Liver (tissue), 9 donors: ENCODE results near the gene TLE2. TPM values are rescaled to one million over a fixed set of nuclear protein-coding genes. Genes with fewer than 3 reads are reported as not detected.

Experiments used
- DNase-seq: peaks from one replicate; pipeline ENCODE4 v3.0.0-alpha.2; 2017; ENCODE audit warnings: low spot score
- H3K27ac ChIP-seq, 2 donors: one replicate each; pipeline ENCODE4 v1.7.0; 2013; ENCODE audit warnings: inconsistent platforms in 2 of 2, low read length in 2 of 2, control low read depth in 1 of 2, low read depth in 1 of 2, mild to moderate bottlenecking in 1 of 2
- H3K27me3 ChIP-seq, 4 donors: one replicate each; pipeline versions ENCODE4 v1.6.1 to v1.7.0; 2013; ENCODE audit warnings: low read length in 3 of 4, inconsistent platforms in 1 of 4, mild to moderate bottlenecking in 1 of 4, moderate library complexity in 1 of 4; ENCODE audit not compliant: control insufficient read depth in 4 of 4, insufficient read depth in 4 of 4
- H3K36me3 ChIP-seq, 4 donors: one replicate each; pipeline versions ENCODE4 v1.6.1 to v1.7.0; 2013; ENCODE audit warnings: low read length in 3 of 4, mild to moderate bottlenecking in 3 of 4, low read depth in 1 of 4, moderate library complexity in 1 of 4; ENCODE audit not compliant: control insufficient read depth in 4 of 4, insufficient read depth in 3 of 4
- H3K4me1 ChIP-seq, 4 donors: one replicate each; pipeline versions ENCODE4 v1.6.1 to v1.7.0; 2013; ENCODE audit warnings: low read length in 3 of 4, mild to moderate bottlenecking in 3 of 4, moderate library complexity in 1 of 4; ENCODE audit not compliant: control insufficient read depth in 4 of 4, insufficient read depth in 4 of 4
- H3K4me3 ChIP-seq, 3 donors: one replicate each; pipeline versions ENCODE4 v1.6.1 to v1.7.0; 2013; ENCODE audit warnings: low read length in 3 of 3, control low read depth in 1 of 3, low read depth in 1 of 3, mild to moderate bottlenecking in 1 of 3
- H3K9ac ChIP-seq, 2 donors: one replicate each; pipeline ENCODE4 v1.7.0; 2013; ENCODE audit warnings: low read length in 2 of 2, mild to moderate bottlenecking in 2 of 2, moderate library complexity in 2 of 2, control low read depth in 1 of 2, low read depth in 1 of 2
- H3K9me3 ChIP-seq, 4 donors: one replicate each; pipeline versions ENCODE4 v1.6.1 to v1.7.0; 2013; ENCODE audit warnings: low read length in 3 of 4; ENCODE audit not compliant: control insufficient read depth in 4 of 4
- ATF3 ChIP-seq: IDR thresholded peaks from 2 replicates; pipeline ENCODE4 v1.6.1; 2016; ENCODE audit warnings: antibody characterized with exemption
- EGR1 ChIP-seq, 2 donors: IDR thresholded peaks; 2 replicates each; pipeline ENCODE4 v1.6.1; 2016 to 2018; ENCODE audit warnings: antibody characterized with exemption in 2 of 2, low read depth in 2 of 2
- FOXA1 ChIP-seq: IDR thresholded peaks from 2 replicates; pipeline ENCODE4 v1.6.1; 2016; ENCODE audit warnings: antibody characterized with exemption
- FOXA2 ChIP-seq: IDR thresholded peaks from 2 replicates; pipeline ENCODE4 v1.6.1; 2016; ENCODE audit warnings: antibody characterized with exemption
- GABPA ChIP-seq, 2 donors: IDR thresholded peaks in 1 of 2; conservative IDR thresholded peaks in 1 of 2; 2 replicates each; pipeline ENCODE4 v1.6.1; 2016; ENCODE audit warnings: antibody characterized with exemption in 2 of 2, mild to moderate bottlenecking in 1 of 2, moderate library complexity in 1 of 2
- HNF4A ChIP-seq, 2 donors: conservative IDR thresholded peaks; 2 replicates each; pipeline ENCODE4 v1.6.1; 2016; ENCODE audit warnings: antibody characterized with exemption in 2 of 2, mild to moderate bottlenecking in 2 of 2
- HNF4G ChIP-seq: IDR thresholded peaks from 2 replicates; pipeline ENCODE4 v1.6.1; 2016; ENCODE audit warnings: antibody characterized with exemption
- JUND ChIP-seq, 2 donors: IDR thresholded peaks; 2 replicates each; pipeline ENCODE4 v1.6.1; 2016; ENCODE audit warnings: antibody characterized with exemption in 2 of 2
- RAD21 ChIP-seq, 2 donors: IDR thresholded peaks; 2 replicates each; pipeline ENCODE4 v1.6.1; 2016; ENCODE audit warnings: antibody characterized with exemption in 2 of 2, mild to moderate bottlenecking in 2 of 2
- REST ChIP-seq: IDR thresholded peaks from 2 replicates; pipeline ENCODE4 v1.6.1; 2016; ENCODE audit warnings: antibody characterized with exemption, mild to moderate bottlenecking
- RXRA ChIP-seq, 2 donors: IDR thresholded peaks; 2 replicates each; pipeline ENCODE4 v1.6.1; 2017 to 2018; ENCODE audit warnings: antibody characterized with exemption in 2 of 2, mild to moderate bottlenecking in 1 of 2
- SP1 ChIP-seq: IDR thresholded peaks from 2 replicates; pipeline ENCODE4 v1.6.1; 2018; ENCODE audit warnings: antibody characterized with exemption, mild to moderate bottlenecking
- TAF1 ChIP-seq: conservative IDR thresholded peaks from 2 replicates; pipeline ENCODE4 v1.6.1; 2016; ENCODE audit warnings: antibody characterized with exemption, mild to moderate bottlenecking
- YY1 ChIP-seq: IDR thresholded peaks from 2 replicates; pipeline ENCODE4 v1.6.1; 2016; ENCODE audit warnings: antibody characterized with exemption, mild to moderate bottlenecking
- WGBS: extraction: QIAGEN DNeasy Blood & Tissue Kit; methylation state at CpG from one replicate; pipeline ENCODE4 v1.1.7; 2013; 5-methylcytosine and 5-hydroxymethylcytosine counted together
- polyA plus RNA-seq, 2 donors: library from polyadenylated mRNA; stranded (reverse) in 1 of 2; unstranded in 1 of 2; fragments of 200-250 nt in 1 of 2; fragments of >200 nt in 1 of 2; fragmentation: Nextera tagmentation in 1 of 2; extraction: Ambion mirVana in 1 of 2; gene quantifications; one replicate each; pipeline versions ENCODE4 v1.2.1 to v1.2.3, GENCODE V29; 2013 to 2015
- total RNA-seq, 2 donors: library from RNA; depleted of rRNA; stranded (reverse); fragments of >200 nt; gene quantifications; one replicate each; pipeline ENCODE4 v1.2.3, GENCODE V29; 2014
- TF ChIP-seq, protein P1 (sequence below): IDR thresholded peaks from 2 replicates; pipeline ENCODE4 v1.6.1; 2016; ENCODE audit warnings: antibody characterized with exemption
- TF ChIP-seq, protein P2 (sequence below): IDR thresholded peaks from 2 replicates; pipeline ENCODE4 v1.6.1; 2016; ENCODE audit warnings: antibody characterized with exemption
- donor health status: healthy.
- donor health status: healthy.
- donor health status: healthy.
- donor health status: healthy.
- donor health status: healthy.

Gene TLE2
- total and polyA plus RNA-seq, 4 donors = 3.6 to 9.3 (median 5.8) TPM

- TF ChIP-seq, protein P1, sequence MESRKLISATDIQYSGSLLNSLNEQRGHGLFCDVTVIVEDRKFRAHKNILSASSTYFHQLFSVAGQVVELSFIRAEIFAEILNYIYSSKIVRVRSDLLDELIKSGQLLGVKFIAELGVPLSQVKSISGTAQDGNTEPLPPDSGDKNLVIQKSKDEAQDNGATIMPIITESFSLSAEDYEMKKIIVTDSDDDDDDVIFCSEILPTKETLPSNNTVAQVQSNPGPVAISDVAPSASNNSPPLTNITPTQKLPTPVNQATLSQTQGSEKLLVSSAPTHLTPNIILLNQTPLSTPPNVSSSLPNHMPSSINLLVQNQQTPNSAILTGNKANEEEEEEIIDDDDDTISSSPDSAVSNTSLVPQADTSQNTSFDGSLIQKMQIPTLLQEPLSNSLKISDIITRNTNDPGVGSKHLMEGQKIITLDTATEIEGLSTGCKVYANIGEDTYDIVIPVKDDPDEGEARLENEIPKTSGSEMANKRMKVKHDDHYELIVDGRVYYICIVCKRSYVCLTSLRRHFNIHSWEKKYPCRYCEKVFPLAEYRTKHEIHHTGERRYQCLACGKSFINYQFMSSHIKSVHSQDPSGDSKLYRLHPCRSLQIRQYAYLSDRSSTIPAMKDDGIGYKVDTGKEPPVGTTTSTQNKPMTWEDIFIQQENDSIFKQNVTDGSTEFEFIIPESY = no peak
- TF ChIP-seq EGR1 (IDR thresholded peaks at IDR 0.05; ENCODE audit: low read depth in 2 of 2) = no peak
- no peak for TF ChIP-seq SP1
- TF ChIP-seq FOXA2 = no peak
- TF ChIP-seq GABPA (IDR thresholded peaks at IDR 0.05 in 1 of 2, conservative IDR thresholded peaks at IDR 0.05 in 1 of 2) = no peak
- no peak for TF ChIP-seq FOXA1
- TF ChIP-seq, protein P2, sequence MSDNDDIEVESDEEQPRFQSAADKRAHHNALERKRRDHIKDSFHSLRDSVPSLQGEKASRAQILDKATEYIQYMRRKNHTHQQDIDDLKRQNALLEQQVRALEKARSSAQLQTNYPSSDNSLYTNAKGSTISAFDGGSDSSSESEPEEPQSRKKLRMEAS = no peak
- no peak for TF ChIP-seq HNF4G
- TF ChIP-seq YY1 = no peak
Observed at GRCh38 chr19:3004522-3004921, 24.6 kb downstream of the TLE2 start (continued).

DNA sequence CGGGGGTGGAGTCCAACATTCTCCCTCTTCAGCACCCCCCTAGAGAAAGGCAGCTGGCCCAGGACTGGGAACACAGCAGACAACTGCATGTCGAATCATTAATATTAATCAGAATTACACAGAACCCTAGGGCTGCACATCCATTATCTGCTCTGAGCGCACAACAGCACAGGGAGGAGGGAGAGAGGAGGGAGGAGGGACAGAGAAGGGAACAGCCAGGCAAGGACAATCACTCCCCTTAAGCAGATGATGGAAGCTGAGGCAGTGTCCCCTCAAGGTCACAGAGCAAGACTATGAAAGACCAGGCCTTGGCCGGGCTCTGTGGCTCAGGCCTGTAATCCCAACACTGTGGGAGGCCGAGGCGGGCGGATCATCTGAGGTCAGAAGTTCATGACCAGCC, 26.0 kb downstream of the TLE2 start:
- Histone ChIP-seq H3K27ac (no peak overlapping the region), H3K4me3 (no peak overlapping the region)
- no peak for DNase-seq

GRCh38 chr19:3001235-3001800, 27.8 kb downstream of the TLE2 start:
- no peaks in the 10 kb centered on the region for H3K9me3 ChIP-seq
- 97% methylated on average over 6 of the region's 6 CpGs for WGBS
- H3K4me1 ChIP-seq = no peaks in the 10 kb centered on the region
- H3K27me3 ChIP-seq = no peaks in the 10 kb centered on the region
- DNase-seq = no peak
- no peak overlapping the region for H3K4me3 ChIP-seq
- peaks cover 0 to 14% (median 4%) of the 10 kb centered on the region in 4 donors for H3K36me3 ChIP-seq
- no peak overlapping the region for H3K9ac ChIP-seq
- H3K27ac ChIP-seq = no peak overlapping the region
- TF ChIP-seq EGR1 (IDR thresholded peaks at IDR 0.05; ENCODE audit: low read depth in 2 of 2) = no peak
- TF ChIP-seq ATF3 = no peak
- no peak for TF ChIP-seq REST
- no peak for TF ChIP-seq YY1
- TF ChIP-seq HNF4G = no peak
- TF ChIP-seq FOXA2 = no peak
- no peak for TF ChIP-seq HNF4A (conservative IDR thresholded peaks at IDR 0.05)
- no peak for TF ChIP-seq TAF1
- TF ChIP-seq RAD21 (IDR thresholded peaks at IDR 0.05) = no peak
- no peak for TF ChIP-seq FOXA1
- TF ChIP-seq, protein P2 = no peak
- TF ChIP-seq GABPA (IDR thresholded peaks at IDR 0.05 in 1 of 2, conservative IDR thresholded peaks at IDR 0.05 in 1 of 2) = no peak
- TF ChIP-seq, protein P1 = no peak
- TF ChIP-seq SP1 = no peak
- no peak for TF ChIP-seq RXRA (IDR thresholded peaks at IDR 0.05)
- TF ChIP-seq JUND (IDR thresholded peaks at IDR 0.05) = no peak

More for the DNA sequence above, 26.0 kb downstream of the TLE2 start:
- TF ChIP-seq RAD21 (IDR thresholded peaks at IDR 0.05) (no peak), JUND (IDR thresholded peaks at IDR 0.05) (no peak), YY1 (no peak), FOXA1 (no peak)
- TF ChIP-seq, protein P1 = no peak
- peaks cover 0 to 11% (median 3%) of the 10 kb centered on the region in 4 donors for H3K36me3 ChIP-seq
- no peaks in the 10 kb centered on the region for H3K9me3 ChIP-seq
- WGBS = 94% methylated on average over 7 of the region's 7 CpGs
- no peaks in the 10 kb centered on the region for H3K27me3 ChIP-seq
- no peak overlapping the region for H3K9ac ChIP-seq
- no peaks in the 10 kb centered on the region for H3K4me1 ChIP-seq
